RPMI7951 (cell line): ENCODE results near the gene DARS2. TPM values are rescaled to one million over a fixed set of nuclear protein-coding genes. Genes with fewer than 3 reads are reported as not detected.

Source experiments
- DNase-seq: peaks from one replicate; pipeline ENCODE4 v3.0.0-alpha.2; 2012; ENCODE audit warnings: low read depth
- total RNA-seq: library from RNA; depleted of rRNA; stranded (reverse); fragments of >200 nt; shearing (Covaris generic); gene quantifications from 2 replicates; pipeline ENCODE4 v1.2.3, GENCODE V29; 2014; rRNA removed

Gene DARS2
- total RNA-seq, 1 experiment from 2014 or later, result 39.2 TPM

DNA sequence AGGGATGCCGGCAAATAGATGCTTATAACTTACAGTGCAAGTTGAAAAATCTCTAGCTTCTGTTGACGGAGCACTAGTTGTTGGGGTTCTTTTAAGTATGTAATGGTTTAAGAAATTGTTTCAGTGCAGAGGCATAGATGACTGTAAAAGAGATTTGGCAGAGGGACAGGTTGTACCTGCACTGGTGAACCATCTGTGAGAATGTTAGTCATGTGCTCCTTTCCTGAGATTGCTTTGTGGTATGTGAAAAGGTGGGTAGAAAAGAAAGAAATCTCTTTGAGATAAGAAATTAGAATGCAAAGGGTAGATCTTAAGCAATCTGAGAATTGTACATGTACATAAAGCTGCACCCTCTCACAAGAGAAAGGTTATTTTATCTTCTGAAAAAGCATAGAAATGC, 63.2 kb downstream of the DARS2 start:
- DNase-seq, result no peak

DNA sequence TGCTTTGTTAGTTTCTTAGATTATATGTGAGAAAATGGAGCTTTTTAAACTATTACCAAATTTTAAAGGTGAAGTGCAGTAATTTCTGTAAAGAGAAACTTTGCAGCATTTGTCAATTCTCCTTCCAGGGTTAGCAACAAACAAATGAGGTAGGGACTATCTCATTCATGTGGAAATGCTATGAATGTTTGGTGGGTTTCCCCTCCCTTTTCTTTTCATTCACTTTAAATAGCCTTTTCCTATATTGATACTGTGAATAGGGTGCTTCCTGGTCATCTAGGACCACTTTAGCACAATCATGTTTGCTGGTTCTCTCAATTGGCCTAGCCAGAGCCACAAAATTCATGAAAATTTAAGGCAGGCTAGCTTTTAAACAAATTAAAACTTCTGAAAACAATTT, 64.3 kb downstream of the DARS2 start:
- no peak for DNase-seq

DNA sequence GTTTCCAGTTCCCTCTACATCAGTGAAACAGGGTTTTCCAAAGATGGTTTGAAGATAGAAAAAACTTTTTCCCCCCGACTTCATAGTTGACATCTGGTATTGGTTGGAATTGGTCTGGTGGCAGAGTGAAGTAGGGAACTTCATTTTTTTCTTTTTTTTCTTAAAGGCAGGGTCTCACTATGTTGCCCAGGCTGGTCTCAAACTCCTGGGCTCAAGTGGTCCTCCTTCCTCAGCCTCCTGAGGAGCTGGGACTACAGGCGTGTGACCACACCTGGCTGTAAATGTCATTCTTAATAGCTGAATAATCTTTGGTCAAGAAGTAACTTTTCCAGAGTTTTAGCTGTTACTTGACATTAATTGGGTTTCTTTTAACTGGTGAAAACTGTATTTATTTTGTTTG, 65.4 kb downstream of the DARS2 start:
- no peak for DNase-seq

DNA sequence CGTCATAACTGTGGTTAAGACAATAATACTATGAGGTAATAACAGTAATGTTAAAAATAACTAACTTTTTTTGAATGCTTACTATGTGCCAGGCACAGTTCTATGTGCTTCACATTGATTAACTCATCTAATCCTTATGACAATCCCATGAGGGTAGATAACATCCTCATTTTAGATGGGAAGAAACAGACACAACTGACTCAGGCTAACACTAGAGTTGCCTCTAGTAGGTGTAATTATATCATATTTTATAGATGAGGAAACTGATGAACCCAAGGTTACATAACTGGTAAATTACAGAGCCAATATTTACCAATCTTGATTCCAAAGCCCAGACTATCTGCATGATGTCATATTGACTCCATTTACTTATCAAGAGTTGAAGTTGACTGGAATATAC, 69.1 kb downstream of the DARS2 start:
- DNase-seq, result no peak

DNA sequence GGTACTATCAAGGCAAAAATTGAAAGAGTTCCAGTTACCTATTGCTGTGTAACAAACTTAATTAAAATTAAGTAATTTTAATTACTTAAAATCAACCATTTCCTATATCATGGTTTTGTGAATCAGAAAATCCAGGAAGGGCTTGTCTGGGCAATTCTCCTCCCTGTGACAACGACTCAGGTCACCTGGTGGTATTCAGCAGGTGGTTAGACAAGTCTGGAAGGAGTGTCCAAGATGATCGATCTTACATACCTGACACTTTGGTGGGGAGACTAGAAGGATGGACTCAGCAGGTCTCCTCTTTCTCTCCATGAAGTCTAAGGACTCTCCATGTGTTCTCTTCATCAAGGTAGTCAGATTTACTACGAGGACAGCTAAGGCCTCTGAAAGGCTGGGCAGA, 69.7 kb downstream of the DARS2 start:
- DNase-seq, result no peak

DNA sequence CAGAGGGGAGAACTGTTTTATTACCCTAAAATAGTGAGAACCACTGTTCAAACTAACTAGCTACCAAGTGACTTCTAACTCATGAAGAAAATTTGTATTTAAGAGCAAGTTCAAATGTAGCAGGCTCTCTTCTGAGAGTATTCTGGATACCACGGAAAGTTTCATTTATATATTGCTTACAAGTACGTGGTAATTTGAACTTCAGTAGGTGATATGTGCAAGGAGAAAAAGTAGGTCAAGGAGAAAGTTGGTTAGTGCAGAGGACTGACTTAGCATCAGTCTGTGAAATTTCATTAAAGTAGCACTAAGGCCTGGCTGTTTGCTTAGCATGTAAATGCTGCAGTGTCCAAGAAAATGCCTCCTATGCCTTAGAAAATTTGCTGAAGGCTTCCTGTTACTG, 76.0 kb downstream of the DARS2 start:
- DNase-seq, result no peak

DNA sequence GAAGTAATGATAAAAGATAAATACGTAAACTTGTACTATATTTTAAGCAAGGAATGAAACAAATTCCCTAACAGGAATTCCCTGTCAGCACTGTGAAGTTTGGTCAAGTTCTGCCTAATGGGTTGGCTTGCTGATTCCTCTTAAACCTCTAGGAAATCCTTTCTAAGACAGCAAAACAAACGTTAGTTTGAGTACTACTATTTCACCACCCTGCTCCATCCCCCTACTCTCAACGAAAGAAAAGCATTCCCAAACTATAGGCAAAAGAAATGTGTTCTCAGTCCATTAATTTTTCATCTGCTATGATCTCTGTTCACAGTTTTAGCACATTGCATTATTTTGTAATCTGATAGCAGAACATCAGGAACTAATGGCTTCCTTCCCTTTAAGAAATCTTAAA, 76.5 kb downstream of the DARS2 start:
- no peak for DNase-seq

DNA sequence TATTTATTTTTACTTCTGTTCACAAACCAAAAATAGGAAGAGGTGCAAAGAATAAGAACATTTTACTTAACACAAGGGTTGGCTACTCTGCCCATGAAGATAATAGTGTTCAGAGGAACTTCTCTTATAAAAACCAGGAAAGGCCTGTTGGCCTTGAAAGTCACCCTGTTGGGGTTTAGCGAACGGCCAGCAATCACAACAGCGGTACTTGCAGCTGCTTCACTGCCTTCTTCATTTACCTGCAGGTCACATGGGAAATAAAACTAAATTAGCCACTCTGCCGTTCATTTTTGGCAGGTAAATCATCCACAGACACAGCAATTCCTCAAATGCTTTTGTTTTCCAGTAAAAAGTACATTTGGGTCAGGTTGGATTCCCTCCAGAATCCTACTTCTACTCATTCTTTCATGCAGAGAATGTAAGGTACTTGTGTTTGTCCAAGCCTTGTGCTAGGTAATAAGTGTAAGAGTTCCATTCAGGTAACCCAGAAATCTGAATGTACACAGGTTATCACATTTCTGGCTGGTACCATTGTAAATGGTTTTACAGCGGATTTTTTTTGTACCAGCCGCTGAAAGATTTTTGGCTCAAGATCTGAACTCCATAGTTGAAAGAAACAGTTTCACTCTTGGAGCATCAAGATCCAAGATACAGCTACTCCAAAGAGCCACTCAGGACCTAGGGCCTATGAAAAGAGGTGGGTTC, 79.5 kb downstream of the DARS2 start:
- DNase-seq, result no peak

Other genes starting within 250 kb of the DARS2 start
- gene SLC9C2, start 221.6 kb upstream of the DARS2 start, total RNA-seq, result not detected in 2 replicates
- gene TEX50, start 189.3 kb upstream of the DARS2 start, total RNA-seq, result not detected in 2 replicates
- gene ANKRD45, start 154.8 kb upstream of the DARS2 start, total RNA-seq, result not detected in 2 replicates
- 16.3 and 20.2 TPM in 2 replicates for gene KLHL20, start 109.7 kb upstream of the DARS2 start, total RNA-seq
- gene CENPL, start 210 bp downstream of the DARS2 start, total RNA-seq, result 39.3 and 53.7 TPM in 2 replicates
- gene GAS5, start 43.3 kb downstream of the DARS2 start, total RNA-seq, result 276 and 296 TPM in 2 replicates
- gene ZBTB37, start 43.7 kb downstream of the DARS2 start, total RNA-seq, result 1.6 and 1.7 TPM in 2 replicates
- gene SERPINC1, start 92.7 kb downstream of the DARS2 start, total RNA-seq, result 0.39 and 1.1 TPM in 2 replicates
- 10.5 and 11.4 TPM in 2 replicates for gene RC3H1, start 197.7 kb downstream of the DARS2 start, total RNA-seq